Right lobe of liver (tissue), 6 donors: ENCODE measurements around the gene ANKRD27. TPM values are rescaled to one million over a fixed set of nuclear protein-coding genes. Genes with fewer than 3 reads are reported as not detected.
"Not testable (repeated sequence)": the region's sequence is repeated elsewhere in the genome, so short reads cannot be mapped to it uniquely, and the experiment has no call there.

Experiments
- ATAC-seq, 4 donors: fragments of 200-7000 bp; cut with Tn5 transposase; one replicate each; pipeline ENCODE4 v1.9.1; 2020; ENCODE audit warnings: mild to moderate bottlenecking in 4 of 4, moderate library complexity in 4 of 4
- DNase-seq, 3 donors: peaks; one replicate each; pipeline ENCODE4 v3.0.0-alpha.2; 2020
- H3K27ac ChIP-seq, 3 donors: fragments of 200-600 bp; one replicate each; pipeline ENCODE4 v1.8.0; 2022
- H3K27me3 ChIP-seq, 2 donors: fragments of 200-600 bp; one replicate each; pipeline ENCODE4 v1.8.0; 2022
- H3K36me3 ChIP-seq, 4 donors: fragments of 200-600 bp; sonication (generic) in 1 of 4; one replicate each; pipeline versions ENCODE4 v1.5.1 to v1.8.0; 2017 to 2022; ENCODE audit warnings: control low read depth in 1 of 4
- H3K4me1 ChIP-seq, 4 donors: fragments of 200-600 bp; sonication (generic) in 1 of 4; one replicate each; pipeline versions ENCODE4 v1.5.1 to v1.8.0; 2017 to 2022; ENCODE audit warnings: control low read depth in 1 of 4
- H3K4me3 ChIP-seq, 3 donors: fragments of 200-600 bp; one replicate each; pipeline ENCODE4 v1.8.0; 2022
- H3K9me3 ChIP-seq, 4 donors: fragments of 200-600 bp; sonication (generic) in 1 of 4; one replicate each; pipeline versions ENCODE4 v1.5.1 to v1.8.0; 2017 to 2022; ENCODE audit warnings: control low read depth in 1 of 4
- CTCF ChIP-seq, 4 donors: fragments of 200-600 bp in 3 of 4; fragments of 450-650 bp in 1 of 4; IDR thresholded peaks; one replicate each; pipeline versions ENCODE4 v1.5.1 to v1.8.0; 2016 to 2022; ENCODE audit warnings: antibody characterized with exemption in 4 of 4, mild to moderate bottlenecking in 2 of 4
- POLR2A ChIP-seq: fragments of 450-650 bp; IDR thresholded peaks from one replicate; pipeline ENCODE4 v1.6.1; 2017; ENCODE audit warnings: antibody characterized with exemption, mild to moderate bottlenecking
- WGBS: methylation state at CpG from one replicate; pipeline ENCODE4 v1.1.6; 2018; ENCODE audit warnings: low coverage, low lambda C conversion rate; ENCODE audit not compliant: insufficient coverage; ENCODE audit errors: missing lambda C conversion rate; 5-methylcytosine and 5-hydroxymethylcytosine counted together
- intact Hi-C, 2 donors: fragments of 100-400 bp; cut with DNase I; formaldehyde crosslinking; loops; one replicate each; pipeline versions ENCODE4 v1.11.2 to v1.14.1; 2022
- total RNA-seq, 6 experiments: library from RNA; depleted of rRNA in 2 of 6; stranded (reverse); fragments of >200 nt in 2 of 6; fragmentation: NEBNext Ultra II Directional in 3 of 6; extraction: Animal tissue kit (Norgen Biotek cat#: 25700) in 3 of 6; gene quantifications; one replicate each; pipeline versions ENCODE4 v1.1.0 to v1.2.4, GENCODE V29; 2016 to 2023
- donor health status: DM: no; HTN: yes; CAD: no.
- donor health status: DM: no; HTN: no; CAD: no.
- donor health status: DM: no; HTN: no; CAD: no.
- donor health status: DM: no; HTN: yes; CAD: no.
- donor health status: DM: no; HTN: yes; CAD: no.

ANKRD27 gene
- total RNA-seq, 6 experiments from 2014 or later = 7.6 to 12.5 (median 9.0) TPM

- intact Hi-C loops = no loop called here
- peaks cover 0 to 6% (median 0%) of the 10 kb centered on the region in 4 donors for H3K36me3 ChIP-seq
- no peak overlapping the region for H3K27ac ChIP-seq
- H3K9me3 ChIP-seq = no peaks in the 10 kb centered on the region
- no peak overlapping the region for H3K4me3 ChIP-seq
- H3K27me3 ChIP-seq = no peaks in the 10 kb centered on the region
- no peak for ATAC-seq
- 90% methylated on average over 9 of the region's 10 CpGs for WGBS
- DNase-seq = no peak
- TF ChIP-seq CTCF (IDR thresholded peaks at IDR 0.05) (no peak), POLR2A (no peak)
- peaks cover 0 to 9% (median 3%) of the 10 kb centered on the region in 4 donors for H3K4me1 ChIP-seq
Observed at GRCh38 chr19:32658075-32658474, 16.9 kb downstream of the ANKRD27 start.

GRCh38 chr19:32656379-32656778 is 18.6 kb downstream of the ANKRD27 start:
- H3K36me3 ChIP-seq, DNase-seq, H3K27me3 ChIP-seq, H3K27ac ChIP-seq, intact Hi-C loops, H3K4me3 ChIP-seq, ATAC-seq, H3K9me3 ChIP-seq: not testable (repeated sequence)
- WGBS = 94% methylated on average over 7 of the region's 8 CpGs
- H3K4me1 ChIP-seq = peaks cover 0 to 18% (median 4%) of the 10 kb centered on the region in 4 donors

GRCh38 chr19:32653599-32653915 is 21.4 kb downstream of the ANKRD27 start:
- H3K27me3 ChIP-seq = no peaks in the 10 kb centered on the region
- H3K36me3 ChIP-seq = peaks cover 0 to 6% (median 0%) of the 10 kb centered on the region in 4 donors
- intact Hi-C loops = no loop called here
- DNase-seq = no peak
- peaks cover 0 to 18% (median 4%) of the 10 kb centered on the region in 4 donors for H3K4me1 ChIP-seq
- H3K9me3 ChIP-seq = no peaks in the 10 kb centered on the region
- TF ChIP-seq CTCF (IDR thresholded peaks at IDR 0.05) (no peak), POLR2A (no peak)
- H3K27ac ChIP-seq = no peak overlapping the region
- no peak overlapping the region for H3K4me3 ChIP-seq
- 89% methylated on average over 7 of the region's 15 CpGs for WGBS
- no peak for ATAC-seq

GRCh38 chr19:32652894-32653598 is 21.9 kb downstream of the ANKRD27 start:
- Histone ChIP-seq H3K36me3 (peaks cover 0 to 1% (median 0%) of the 10 kb centered on the region in 4 donors), H3K27me3 (no peaks in the 10 kb centered on the region), H3K9me3 (no peaks in the 10 kb centered on the region), H3K4me3 (no peak overlapping the region), H3K27ac (no peak overlapping the region), H3K4me1 (peaks cover 0 to 18% (median 4%) of the 10 kb centered on the region in 4 donors)
- peak; percentile 82 to 93 (median 84) for DNase-seq
- TF ChIP-seq POLR2A (no peak), CTCF (IDR thresholded peaks at IDR 0.05) (no peak)
- intact Hi-C loops = no loop called here
- peak; percentile 80 to 89 (median 86) for ATAC-seq
- 26% methylated on average over 11 of the region's 12 CpGs for WGBS

- H3K4me1 ChIP-seq = peaks cover 0 to 18% (median 4%) of the 10 kb centered on the region in 4 donors
- H3K27ac ChIP-seq, H3K4me3 ChIP-seq, intact Hi-C loops, ATAC-seq, DNase-seq, H3K27me3 ChIP-seq, H3K9me3 ChIP-seq, H3K36me3 ChIP-seq: not testable (repeated sequence)
- 88% methylated on average over 10 of the region's 13 CpGs for WGBS
Observed at GRCh38 chr19:32652331-32652730, 22.6 kb downstream of the ANKRD27 start.
